ENCODE data around the gene RPP25. TPM values are rescaled to one million over a fixed set of nuclear protein-coding genes. Genes with fewer than 3 reads are reported as not detected.

Gene RPP25
- total and polyA plus RNA-seq, 5 donors: 3.5 to 8.1 (median 6.1) TPM

GRCh38 chr15:74992619-74993018 lies 36.0 kb upstream of the RPP25 start:
- no peaks in the 10 kb centered on the region for H3K9me3 ChIP-seq (ENCODE audit: control insufficient read depth, low read length)
- no peak overlapping the region for H3K27ac ChIP-seq (ENCODE audit: low read length)
- no peak overlapping the region for H3K4me3 ChIP-seq (ENCODE audit: low read length)
- ATAC-seq: no peak
- no peaks in the 10 kb centered on the region for H3K27me3 ChIP-seq (ENCODE audit: control insufficient read depth, insufficient read depth)
- H3K4me1 ChIP-seq (ENCODE audit: control insufficient read depth, insufficient read depth, low read length): peaks cover 6% of the 10 kb centered on the region
- WGBS: 25% methylated on average over 1 of the region's 1 CpG
- intact Hi-C loops (cut with DNase I): no loop called here
- no peak for DNase-seq

- Histone ChIP-seq H3K4me1 (ENCODE audit: control insufficient read depth, insufficient read depth, low read length) (no peaks in the 10 kb centered on the region), H3K4me3 (ENCODE audit: low read length) (no peak overlapping the region), H3K27ac (ENCODE audit: low read length) (no peak overlapping the region), H3K27me3 (ENCODE audit: control insufficient read depth, insufficient read depth) (no peaks in the 10 kb centered on the region), H3K9me3 (ENCODE audit: control insufficient read depth, low read length) (no peaks in the 10 kb centered on the region)
- DNase-seq (no peak), ATAC-seq (no peak)
- intact Hi-C loops (cut with DNase I): no loop called here
Measured at GRCh38 chr15:74989527-74989926, 33.0 kb upstream of the RPP25 start.

- intact Hi-C loops (cut with DNase I): no loop called here
Measured at GRCh38 chr15:74988007-74988800, 31.6 kb upstream of the RPP25 start.

GRCh38 chr15:74983725-74984231 lies 27.2 kb upstream of the RPP25 start:
- Histone ChIP-seq H3K4me3 (ENCODE audit: low read length) (no peak overlapping the region), H3K9me3 (ENCODE audit: control insufficient read depth, low read length) (no peaks in the 10 kb centered on the region), H3K4me1 (ENCODE audit: control insufficient read depth, insufficient read depth, low read length) (no peaks in the 10 kb centered on the region), H3K27ac (ENCODE audit: low read length) (no peak overlapping the region), H3K27me3 (ENCODE audit: control insufficient read depth, insufficient read depth) (no peaks in the 10 kb centered on the region)
- DNase-seq: no peak
- ATAC-seq: no peak
- WGBS: 40% methylated on average over 4 of the region's 4 CpGs
- intact Hi-C loops (cut with DNase I): no loop called here

More at GRCh38 chr15:74988007-74988800, 31.6 kb upstream of the RPP25 start:
- H3K4me1 ChIP-seq (ENCODE audit: control insufficient read depth, insufficient read depth, low read length): no peaks in the 10 kb centered on the region
- H3K27me3 ChIP-seq (ENCODE audit: control insufficient read depth, insufficient read depth): no peaks in the 10 kb centered on the region
- no peak overlapping the region for H3K27ac ChIP-seq (ENCODE audit: low read length)
- no peaks in the 10 kb centered on the region for H3K9me3 ChIP-seq (ENCODE audit: control insufficient read depth, low read length)
- WGBS: 33% methylated on average over 4 of the region's 4 CpGs
- ATAC-seq: peak in 1 of 2 donors; percentile 64
- DNase-seq: peak in 1 of 3 donors; percentile 63
- H3K4me3 ChIP-seq (ENCODE audit: low read length): no peak overlapping the region

GRCh38 chr15:74982183-74982582 lies 25.6 kb upstream of the RPP25 start:
- H3K4me3 ChIP-seq (ENCODE audit: low read length): no peak overlapping the region
- no peaks in the 10 kb centered on the region for H3K9me3 ChIP-seq (ENCODE audit: control insufficient read depth, low read length)
- no peaks in the 10 kb centered on the region for H3K27me3 ChIP-seq (ENCODE audit: control insufficient read depth, insufficient read depth)
- H3K4me1 ChIP-seq (ENCODE audit: control insufficient read depth, insufficient read depth, low read length): no peaks in the 10 kb centered on the region
- H3K27ac ChIP-seq (ENCODE audit: low read length): no peak overlapping the region
- ATAC-seq (no peak), DNase-seq (no peak)
- intact Hi-C loops (cut with DNase I): no loop called here
- WGBS: 61% methylated on average over 5 of the region's 5 CpGs

GRCh38 chr15:74978503-74978902 lies 21.9 kb upstream of the RPP25 start:
- H3K27ac ChIP-seq (ENCODE audit: low read length): no peak overlapping the region
- H3K9me3 ChIP-seq (ENCODE audit: control insufficient read depth, low read length): no peaks in the 10 kb centered on the region
- WGBS: 21% methylated on average over 3 of the region's 3 CpGs
- ATAC-seq (no peak), DNase-seq (no peak)
- H3K4me1 ChIP-seq (ENCODE audit: control insufficient read depth, insufficient read depth, low read length): no peaks in the 10 kb centered on the region
- intact Hi-C loops (cut with DNase I): no loop called here
- H3K27me3 ChIP-seq (ENCODE audit: control insufficient read depth, insufficient read depth): no peaks in the 10 kb centered on the region
- no peak overlapping the region for H3K4me3 ChIP-seq (ENCODE audit: low read length)

- Histone ChIP-seq H3K4me1 (ENCODE audit: control insufficient read depth, insufficient read depth, low read length) (no peaks in the 10 kb centered on the region), H3K27ac (ENCODE audit: low read length) (no peak overlapping the region), H3K9me3 (ENCODE audit: control insufficient read depth, low read length) (no peaks in the 10 kb centered on the region), H3K27me3 (ENCODE audit: control insufficient read depth, insufficient read depth) (no peaks in the 10 kb centered on the region), H3K4me3 (ENCODE audit: low read length) (no peak overlapping the region)
- no peak for DNase-seq
- WGBS: 98% methylated on average over 1 of the region's 1 CpG
- ATAC-seq: no peak
- intact Hi-C loops (cut with DNase I): no loop called here
Measured at GRCh38 chr15:74978077-74978476, 21.5 kb upstream of the RPP25 start.

GRCh38 chr15:74977599-74977998 lies 21.0 kb upstream of the RPP25 start:
- Histone ChIP-seq H3K27ac (ENCODE audit: low read length) (no peak overlapping the region), H3K27me3 (ENCODE audit: control insufficient read depth, insufficient read depth) (no peaks in the 10 kb centered on the region), H3K4me1 (ENCODE audit: control insufficient read depth, insufficient read depth, low read length) (no peaks in the 10 kb centered on the region), H3K9me3 (ENCODE audit: control insufficient read depth, low read length) (no peaks in the 10 kb centered on the region), H3K4me3 (ENCODE audit: low read length) (no peak overlapping the region)
- DNase-seq (no peak), ATAC-seq (no peak)
- 59% methylated on average over 4 of the region's 4 CpGs for WGBS
- intact Hi-C loops (cut with DNase I): no loop called here

- intact Hi-C loops (cut with DNase I): no loop called here
- H3K4me3 ChIP-seq (ENCODE audit: low read length): no peak overlapping the region
- no peaks in the 10 kb centered on the region for H3K4me1 ChIP-seq (ENCODE audit: control insufficient read depth, insufficient read depth, low read length)
- no peak overlapping the region for H3K27ac ChIP-seq (ENCODE audit: low read length)
- no peaks in the 10 kb centered on the region for H3K27me3 ChIP-seq (ENCODE audit: control insufficient read depth, insufficient read depth)
- ATAC-seq (no peak), DNase-seq (no peak)
- H3K9me3 ChIP-seq (ENCODE audit: control insufficient read depth, low read length): no peaks in the 10 kb centered on the region
- WGBS: 85% methylated on average over 1 of the region's 1 CpG
Measured at GRCh38 chr15:74976159-74976558, 19.6 kb upstream of the RPP25 start.

- Histone ChIP-seq H3K9me3 (ENCODE audit: control insufficient read depth, low read length) (no peaks in the 10 kb centered on the region), H3K4me3 (ENCODE audit: low read length) (no peak overlapping the region), H3K4me1 (ENCODE audit: control insufficient read depth, insufficient read depth, low read length) (no peaks in the 10 kb centered on the region), H3K27me3 (ENCODE audit: control insufficient read depth, insufficient read depth) (no peaks in the 10 kb centered on the region), H3K27ac (ENCODE audit: low read length) (no peak overlapping the region)
- WGBS: 85% methylated on average over 5 of the region's 5 CpGs
- intact Hi-C loops (cut with DNase I): no loop called here
- no peak for ATAC-seq
- DNase-seq: no peak
Measured at GRCh38 chr15:74967670-74968069, 11.1 kb upstream of the RPP25 start.

- Histone ChIP-seq H3K4me3 (ENCODE audit: low read length) (no peak overlapping the region), H3K27me3 (ENCODE audit: control insufficient read depth, insufficient read depth) (no peaks in the 10 kb centered on the region), H3K27ac (ENCODE audit: low read length) (no peak overlapping the region), H3K4me1 (ENCODE audit: control insufficient read depth, insufficient read depth, low read length) (no peaks in the 10 kb centered on the region), H3K9me3 (ENCODE audit: control insufficient read depth, low read length) (no peaks in the 10 kb centered on the region)
- no peak for DNase-seq
- WGBS: 14% methylated on average over 3 of the region's 3 CpGs
- peak in 1 of 2 donors; percentile 48 for ATAC-seq
- intact Hi-C loops (cut with DNase I): no loop called here
Measured at GRCh38 chr15:74964794-74965193, 8.2 kb upstream of the RPP25 start.
